K562 (cell line): ENCODE results near the gene CNOT2. TPM values are rescaled to one million over a fixed set of nuclear protein-coding genes. Genes with fewer than 3 reads are reported as not detected.
A peak's percentile ranks its signal among the peaks of the same experiment; 100 is the strongest.

Experiments used
- BRD9 ChIP-seq: fragments of 450-650 bp; IDR thresholded peaks from 2 replicates; pipeline ENCODE4 v1.6.1; 2018; ENCODE audit warnings: low read depth; ENCODE audit not compliant: partially characterized antibody
- DLX4 ChIP-seq: fragments of 250-450 bp; sonication (Bioruptor Pico); IDR thresholded peaks from 2 replicates; pipeline ENCODE4 v1.6.1; 2021; ENCODE audit warnings: mild to moderate bottlenecking
- DNMT1 ChIP-seq: fragments of 450-650 bp; IDR thresholded peaks from 2 replicates; pipeline ENCODE4 v1.6.1; 2016; ENCODE audit warnings: antibody characterized with exemption, mild to moderate bottlenecking
- ETS2 ChIP-seq: IDR thresholded peaks from 2 replicates; pipeline ENCODE4 v1.6.1; 2016; ENCODE audit warnings: borderline replicate concordance, missing genetic modification characterization, mild to moderate bottlenecking, moderate library complexity, missing compliant biosample characterization; ENCODE audit not compliant: poor library complexity, severe bottlenecking
- FOXJ3 ChIP-seq: sonication (generic); formaldehyde crosslinking; IDR thresholded peaks from 2 replicates; pipeline ENCODE4 v1.4.0; 2020; ENCODE audit warnings: mild to moderate bottlenecking, missing genetic modification reagents
- GABPB1 ChIP-seq: sonication (generic); formaldehyde crosslinking; IDR thresholded peaks from 2 replicates; pipeline ENCODE4 v1.8.0; 2022; ENCODE audit warnings: mild to moderate bottlenecking, missing genetic modification reagents
- GTF2B ChIP-seq: IDR thresholded peaks from 2 replicates; pipeline ENCODE4 v1.6.1; 2011; ENCODE audit not compliant: insufficient read length; ENCODE audit errors: extremely low read depth
- HNRNPK ChIP-seq: fragments of 200-400 bp; formaldehyde crosslinking; IDR thresholded peaks from one replicate; pipeline ENCODE4 v1.6.1; 2018; ENCODE audit warnings: mild to moderate bottlenecking, low read depth, low read length; ENCODE audit not compliant: poor library complexity, severe bottlenecking
- MECOM ChIP-seq: fragments of 250-450 bp; sonication (Bioruptor Pico); IDR thresholded peaks from 2 replicates; pipeline ENCODE4 v1.8.0; 2022; ENCODE audit warnings: inconsistent platforms
- MEF2A ChIP-seq: IDR thresholded peaks from 2 replicates; pipeline ENCODE4 v1.6.1; 2011; ENCODE audit warnings: low read depth, mild to moderate bottlenecking, low read length, moderate library complexity; ENCODE audit not compliant: control insufficient read depth
- NONO ChIP-seq, 2 experiments: fragments of 200-400 bp in 1 of 2; fragments of 450-650 bp in 1 of 2; formaldehyde crosslinking in 1 of 2; IDR thresholded peaks; 2 replicates each; pipeline ENCODE4 v1.6.1; 2017; ENCODE audit warnings: low read depth in 2 of 2, mild to moderate bottlenecking in 2 of 2, moderate library complexity in 2 of 2, low read length in 1 of 2
- PBX2 ChIP-seq, 2 experiments: IDR thresholded peaks in 1 of 2; conservative IDR thresholded peaks in 1 of 2; 2 replicates each; pipeline ENCODE4 v1.6.1; 2016; ENCODE audit warnings: low read depth in 2 of 2, mild to moderate bottlenecking in 1 of 2, missing compliant biosample characterization in 1 of 2, missing genetic modification characterization in 1 of 2, moderate library complexity in 1 of 2
- PKNOX1 ChIP-seq: fragments of 450-650 bp; IDR thresholded peaks from 2 replicates; pipeline ENCODE4 v1.6.1; 2016
- TAF15 ChIP-seq: fragments of 200-400 bp; formaldehyde crosslinking; IDR thresholded peaks from 2 replicates; pipeline ENCODE4 v1.6.1; 2017; ENCODE audit warnings: mild to moderate bottlenecking, low read depth, low read length, moderate library complexity
- ZNF41 ChIP-seq: fragments of 250-450 bp; sonication (Bioruptor Pico); conservative IDR thresholded peaks from 2 replicates; pipeline ENCODE4 v1.4.0; 2020; ENCODE audit warnings: mild to moderate bottlenecking
- ZNF57 ChIP-seq: fragments of 450-650 bp; formaldehyde crosslinking; IDR thresholded peaks from 2 replicates; pipeline ENCODE4 v1.4.0; 2020; ENCODE audit warnings: mild to moderate bottlenecking, moderate library complexity
- polyA plus RNA-seq, 8 experiments: library from polyadenylated mRNA; depleted of rRNA in 4 of 8; stranded (reverse) in 5 of 8; unstranded in 3 of 8; fragments of >200 nt; fragmentation: Nextera tagmentation in 2 of 8; fragmentation: Illumina TruSeq in 1 of 8; extraction: Ambion mirVana in 2 of 8; extraction: Trizol in 1 of 8; gene quantifications; 2 replicates each; pipeline versions ENCODE4 v1.2.1 to v1.2.3, GENCODE V29; 2011 to 2014; ENCODE audit warnings: inconsistent platforms in 1 of 8, missing spikeins in 1 of 8
- total RNA-seq, 7 experiments: library from RNA; depleted of rRNA in 6 of 7; stranded (reverse); fragments of >200 nt in 6 of 7; fragmentation: Illumina TruSeq in 2 of 7; extraction: Trizol in 2 of 7; gene quantifications; 2 replicates each; pipeline versions ENCODE4 v1.2.1 to v1.2.3, GENCODE V29; 2011 to 2021; ENCODE audit warnings: low replicate concordance in 1 of 7
- TF ChIP-seq, protein P1 (sequence below): sonication (generic); formaldehyde crosslinking; IDR thresholded peaks from 2 replicates; pipeline ENCODE4 v1.8.0; 2023; ENCODE audit warnings: mild to moderate bottlenecking, missing genetic modification reagents

Gene CNOT2
- total and polyA plus RNA-seq, 9 of the 15 experiments (the other 6 are each of a cell fraction or from before 2014, with no cell fraction given) = 43.6 to 119 (median 84.4) TPM

- TF ChIP-seq MEF2A = no peak
- no peak for TF ChIP-seq TAF15
- no peak for TF ChIP-seq BRD9
- TF ChIP-seq DLX4 (CRISPR knock-in tag) = no peak
- TF ChIP-seq PKNOX1 = no peak
- TF ChIP-seq MECOM (CRISPR knock-in tag) = no peak
- TF ChIP-seq, protein P1, sequence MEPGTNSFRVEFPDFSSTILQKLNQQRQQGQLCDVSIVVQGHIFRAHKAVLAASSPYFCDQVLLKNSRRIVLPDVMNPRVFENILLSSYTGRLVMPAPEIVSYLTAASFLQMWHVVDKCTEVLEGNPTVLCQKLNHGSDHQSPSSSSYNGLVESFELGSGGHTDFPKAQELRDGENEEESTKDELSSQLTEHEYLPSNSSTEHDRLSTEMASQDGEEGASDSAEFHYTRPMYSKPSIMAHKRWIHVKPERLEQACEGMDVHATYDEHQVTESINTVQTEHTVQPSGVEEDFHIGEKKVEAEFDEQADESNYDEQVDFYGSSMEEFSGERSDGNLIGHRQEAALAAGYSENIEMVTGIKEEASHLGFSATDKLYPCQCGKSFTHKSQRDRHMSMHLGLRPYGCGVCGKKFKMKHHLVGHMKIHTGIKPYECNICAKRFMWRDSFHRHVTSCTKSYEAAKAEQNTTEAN (CRISPR knock-in tag) = no peak
- no peak for TF ChIP-seq FOXJ3 (CRISPR knock-in tag)
- TF ChIP-seq PBX2 (CRISPR knock-in tag; IDR thresholded peaks at IDR 0.05; ENCODE audit: low read depth) = no peak
- TF ChIP-seq PBX2 (tag; conservative IDR thresholded peaks at IDR 0.05; ENCODE audit: low read depth) = no peak
- TF ChIP-seq HNRNPK = no peak
- TF ChIP-seq NONO (IDR thresholded peaks at IDR 0.05; ENCODE audit: low read depth in 2 of 2, low read length in 1 of 2) = no peak
- no peak for TF ChIP-seq DNMT1
- TF ChIP-seq GABPB1 (CRISPR knock-in tag) = peak; percentile 1; the same call in 1 of the 2 replicates
- no peak for TF ChIP-seq ETS2 (tag)
- no peak for TF ChIP-seq GTF2B
- TF ChIP-seq ZNF57 (CRISPR knock-in tag) = no peak
- TF ChIP-seq ZNF41 = no peak
These were observed 508 bp downstream of the CNOT2 start (continued) for GRCh38 chr12:70243510-70244371.
